Panc1 (cell line): ENCODE results near the gene CA12.

Experiments used
- CTCF ChIP-seq: fragments of 450-650 bp; IDR thresholded peaks from 2 replicates; pipeline ENCODE4 v1.5.1; 2017; ENCODE audit warnings: mild to moderate bottlenecking
- POLR2AphosphoS5 ChIP-seq: IDR thresholded peaks from 2 replicates; pipeline ENCODE4 v1.6.1; 2012; ENCODE audit warnings: mild to moderate bottlenecking, low read depth, low read length, moderate library complexity
- REST ChIP-seq, 2 experiments: IDR thresholded peaks; 2 replicates each; pipeline ENCODE4 v1.6.1; 2011 to 2012; ENCODE audit warnings: low read depth in 2 of 2, control low read depth in 1 of 2, low read length in 1 of 2, mild to moderate bottlenecking in 1 of 2, moderate library complexity in 1 of 2; ENCODE audit not compliant: insufficient read depth in 1 of 2
- SIN3A ChIP-seq: IDR thresholded peaks from 2 replicates; pipeline ENCODE4 v1.6.1; 2012; ENCODE audit warnings: low read depth, mild to moderate bottlenecking, low read length, moderate library complexity, borderline replicate concordance; ENCODE audit not compliant: insufficient read depth

GRCh38 chr15:63339836-63340235 lies 41.8 kb downstream of the CA12 start:
- TF ChIP-seq REST (IDR thresholded peaks at IDR 0.05; ENCODE audit: insufficient read depth in 1 of 2, low read depth in 2 of 2, low read length in 1 of 2) (no peak), POLR2AphosphoS5 (no peak), CTCF (no peak), SIN3A (no peak)
